K562 (cell line): ENCODE results near the gene UPK2. TPM values are rescaled to one million over a fixed set of nuclear protein-coding genes. Genes with fewer than 3 reads are reported as not detected.

Experiments used
- CLOCK ChIP-seq: fragments of 250-450 bp; sonication (Bioruptor Pico); IDR thresholded peaks from 2 replicates; pipeline ENCODE4 v1.4.0; 2020; ENCODE audit warnings: mild to moderate bottlenecking, moderate library complexity, borderline replicate concordance
- CTCFL ChIP-seq: IDR thresholded peaks from 2 replicates; pipeline ENCODE4 v1.6.1; 2011; ENCODE audit warnings: borderline replicate concordance, low read depth, mild to moderate bottlenecking, moderate library complexity, low read length; ENCODE audit not compliant: insufficient read depth, poor library complexity, severe bottlenecking
- EWSR1 ChIP-seq: fragments of 450-650 bp; IDR thresholded peaks from 2 replicates; pipeline ENCODE4 v1.6.1; 2018; ENCODE audit warnings: borderline replicate concordance, mild to moderate bottlenecking, low read depth, moderate library complexity; ENCODE audit not compliant: partially characterized antibody
- GTF2A2 ChIP-seq: IDR thresholded peaks from 2 replicates; pipeline ENCODE4 v1.6.1; 2016; ENCODE audit warnings: mild to moderate bottlenecking, missing genetic modification characterization, missing compliant biosample characterization
- GTF2B ChIP-seq: IDR thresholded peaks from 2 replicates; pipeline ENCODE4 v1.6.1; 2011; ENCODE audit not compliant: insufficient read length; ENCODE audit errors: extremely low read depth
- HDGF ChIP-seq: fragments of 450-650 bp; IDR thresholded peaks from 2 replicates; pipeline ENCODE4 v1.6.1; 2016
- L3MBTL2 ChIP-seq: fragments of 450-650 bp; IDR thresholded peaks from 2 replicates; pipeline ENCODE4 v1.6.1; 2016; ENCODE audit warnings: mild to moderate bottlenecking, moderate library complexity
- MYC ChIP-seq, 2 experiments: fragments of 250-450 bp in 1 of 2; sonication (Bioruptor Pico) in 1 of 2; IDR thresholded peaks; 2 replicates each; pipeline versions ENCODE4 v1.5.1 to v1.6.1; 2012 to 2021; ENCODE audit warnings: low read depth in 2 of 2, borderline replicate concordance in 1 of 2, improper control_type of control experiment in 1 of 2, low read length in 1 of 2, mild to moderate bottlenecking in 1 of 2, moderate library complexity in 1 of 2
- NELFE ChIP-seq: IDR thresholded peaks from 2 replicates; pipeline ENCODE4 v1.6.1; 2011; ENCODE audit warnings: mild to moderate bottlenecking; ENCODE audit not compliant: insufficient read depth, insufficient read length
- NR2C1 ChIP-seq, 2 experiments: fragments of 450-650 bp; IDR thresholded peaks; 2 replicates each; pipeline ENCODE4 v1.6.1; 2017; ENCODE audit warnings: mild to moderate bottlenecking in 2 of 2, antibody characterized with exemption in 1 of 2, inconsistent platforms in 1 of 2, missing compliant biosample characterization in 1 of 2, missing genetic modification characterization in 1 of 2
- RB1 ChIP-seq: fragments of 450-650 bp; IDR thresholded peaks from 2 replicates; pipeline ENCODE4 v1.6.1; 2017; ENCODE audit warnings: low read depth, mild to moderate bottlenecking
- ZFP36 ChIP-seq: fragments of 150-350 bp; IDR thresholded peaks from 2 replicates; pipeline ENCODE4 v1.6.1; 2018; ENCODE audit warnings: low read length, low read depth; ENCODE audit not compliant: partially characterized antibody
- ZKSCAN3 ChIP-seq: fragments of 250-450 bp; sonication (Bioruptor Pico); IDR thresholded peaks from 2 replicates; pipeline ENCODE4 v1.4.0; 2020
- polyA plus RNA-seq, 8 experiments: library from polyadenylated mRNA; depleted of rRNA in 4 of 8; stranded (reverse) in 5 of 8; unstranded in 3 of 8; fragments of >200 nt; fragmentation: Nextera tagmentation in 2 of 8; fragmentation: Illumina TruSeq in 1 of 8; extraction: Ambion mirVana in 2 of 8; extraction: Trizol in 1 of 8; gene quantifications; 2 replicates each; pipeline versions ENCODE4 v1.2.1 to v1.2.3, GENCODE V29; 2011 to 2014; ENCODE audit warnings: inconsistent platforms in 1 of 8, missing spikeins in 1 of 8
- total RNA-seq, 7 experiments: library from RNA; depleted of rRNA in 6 of 7; stranded (reverse); fragments of >200 nt in 6 of 7; fragmentation: Illumina TruSeq in 2 of 7; extraction: Trizol in 2 of 7; gene quantifications; 2 replicates each; pipeline versions ENCODE4 v1.2.1 to v1.2.3, GENCODE V29; 2011 to 2021; ENCODE audit warnings: low replicate concordance in 1 of 7
- TF ChIP-seq, protein P1 (sequence below), 2 experiments: fragments of 450-650 bp; IDR thresholded peaks; 2 replicates each; pipeline ENCODE4 v1.6.1; 2018; ENCODE audit warnings: mild to moderate bottlenecking in 2 of 2, low read depth in 1 of 2; ENCODE audit not compliant: partially characterized antibody in 2 of 2
- TF ChIP-seq, protein P2 (sequence below): fragments of 250-450 bp; sonication (Bioruptor Pico); IDR thresholded peaks from 2 replicates; pipeline ENCODE4 v1.8.0; 2021; ENCODE audit warnings: borderline replicate concordance, mild to moderate bottlenecking, moderate library complexity; ENCODE audit not compliant: poor library complexity, severe bottlenecking

The UPK2 gene
- total and polyA plus RNA-seq, 9 of the 15 experiments (the other 6 are each of a cell fraction or from before 2014, with no cell fraction given): not detected

DNA sequence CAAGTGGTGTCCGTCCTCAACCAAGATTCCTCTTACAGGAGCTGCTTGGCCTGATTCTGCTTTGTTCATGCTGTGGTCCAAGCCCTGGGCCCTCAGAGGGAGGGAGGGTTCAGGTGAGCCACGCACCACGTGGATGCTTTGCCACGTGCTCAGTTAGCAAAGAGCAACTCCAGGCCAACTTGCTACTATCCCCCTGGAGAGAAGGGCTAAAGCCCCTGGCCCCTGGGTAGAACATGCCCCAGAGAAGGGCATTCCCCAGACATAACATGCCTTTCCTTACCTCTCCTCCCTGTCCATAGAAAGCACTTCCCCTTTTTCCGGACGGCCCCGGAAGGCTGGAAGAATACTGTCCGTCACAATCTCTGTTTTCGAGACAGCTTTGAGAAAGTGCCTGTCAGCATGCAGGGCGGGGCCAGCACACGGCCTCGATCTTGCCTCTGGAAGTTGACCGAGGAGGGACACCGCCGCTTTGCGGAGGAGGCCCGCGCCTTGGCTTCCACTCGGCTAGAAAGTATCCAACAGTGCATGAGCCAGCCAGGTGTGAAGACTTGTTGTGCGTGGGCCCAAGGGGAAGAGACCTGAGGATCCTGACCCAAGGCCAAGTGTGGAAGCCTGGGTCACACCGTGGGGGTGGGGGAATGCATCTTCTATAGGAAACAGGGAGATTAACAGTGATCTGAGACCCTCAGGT lies 24.2 kb downstream of the UPK2 start (continued):
- TF ChIP-seq, protein P1, sequence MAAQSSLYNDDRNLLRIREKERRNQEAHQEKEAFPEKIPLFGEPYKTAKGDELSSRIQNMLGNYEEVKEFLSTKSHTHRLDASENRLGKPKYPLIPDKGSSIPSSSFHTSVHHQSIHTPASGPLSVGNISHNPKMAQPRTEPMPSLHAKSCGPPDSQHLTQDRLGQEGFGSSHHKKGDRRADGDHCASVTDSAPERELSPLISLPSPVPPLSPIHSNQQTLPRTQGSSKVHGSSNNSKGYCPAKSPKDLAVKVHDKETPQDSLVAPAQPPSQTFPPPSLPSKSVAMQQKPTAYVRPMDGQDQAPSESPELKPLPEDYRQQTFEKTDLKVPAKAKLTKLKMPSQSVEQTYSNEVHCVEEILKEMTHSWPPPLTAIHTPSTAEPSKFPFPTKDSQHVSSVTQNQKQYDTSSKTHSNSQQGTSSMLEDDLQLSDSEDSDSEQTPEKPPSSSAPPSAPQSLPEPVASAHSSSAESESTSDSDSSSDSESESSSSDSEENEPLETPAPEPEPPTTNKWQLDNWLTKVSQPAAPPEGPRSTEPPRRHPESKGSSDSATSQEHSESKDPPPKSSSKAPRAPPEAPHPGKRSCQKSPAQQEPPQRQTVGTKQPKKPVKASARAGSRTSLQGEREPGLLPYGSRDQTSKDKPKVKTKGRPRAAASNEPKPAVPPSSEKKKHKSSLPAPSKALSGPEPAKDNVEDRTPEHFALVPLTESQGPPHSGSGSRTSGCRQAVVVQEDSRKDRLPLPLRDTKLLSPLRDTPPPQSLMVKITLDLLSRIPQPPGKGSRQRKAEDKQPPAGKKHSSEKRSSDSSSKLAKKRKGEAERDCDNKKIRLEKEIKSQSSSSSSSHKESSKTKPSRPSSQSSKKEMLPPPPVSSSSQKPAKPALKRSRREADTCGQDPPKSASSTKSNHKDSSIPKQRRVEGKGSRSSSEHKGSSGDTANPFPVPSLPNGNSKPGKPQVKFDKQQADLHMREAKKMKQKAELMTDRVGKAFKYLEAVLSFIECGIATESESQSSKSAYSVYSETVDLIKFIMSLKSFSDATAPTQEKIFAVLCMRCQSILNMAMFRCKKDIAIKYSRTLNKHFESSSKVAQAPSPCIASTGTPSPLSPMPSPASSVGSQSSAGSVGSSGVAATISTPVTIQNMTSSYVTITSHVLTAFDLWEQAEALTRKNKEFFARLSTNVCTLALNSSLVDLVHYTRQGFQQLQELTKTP (IDR thresholded peaks at IDR 0.05; ENCODE audit: low read depth in 1 of 2, partially characterized antibody in 2 of 2): no peak
- TF ChIP-seq NELFE (no peak), NR2C1 (IDR thresholded peaks at IDR 0.05) (peak; percentile 44; the same call in 1 of the 2 replicates), NR2C1 (tag; IDR thresholded peaks at IDR 0.05) (peak; percentile 59), HDGF (no peak), L3MBTL2 (peak; percentile 96), EWSR1 (no peak), MYC (IDR thresholded peaks at IDR 0.05; ENCODE audit: low read depth, low read length) (peak; percentile 96), MYC (CRISPR knock-in tag; IDR thresholded peaks at IDR 0.05; ENCODE audit: borderline replicate concordance, low read depth) (peak; percentile 69; the same call in 1 of the 2 replicates), CTCFL (no peak), ZKSCAN3 (no peak), CLOCK (CRISPR knock-in tag) (no peak), GTF2A2 (tag) (no peak), RB1 (no peak; the same call in 1 of the 2 replicates), GTF2B (no peak), ZFP36 (peak; percentile 88)
- TF ChIP-seq, protein P2, sequence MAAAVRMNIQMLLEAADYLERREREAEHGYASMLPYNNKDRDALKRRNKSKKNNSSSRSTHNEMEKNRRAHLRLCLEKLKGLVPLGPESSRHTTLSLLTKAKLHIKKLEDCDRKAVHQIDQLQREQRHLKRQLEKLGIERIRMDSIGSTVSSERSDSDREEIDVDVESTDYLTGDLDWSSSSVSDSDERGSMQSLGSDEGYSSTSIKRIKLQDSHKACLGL (CRISPR knock-in tag): peak; percentile 13
